ENCODE data around the gene FANCG. TPM values are rescaled to one million over a fixed set of nuclear protein-coding genes. Genes with fewer than 3 reads are reported as not detected.

FANCG gene
- total and polyA plus RNA-seq, 2 donors (not counting 1 experiment from before 2014, with no cell fraction given) = 26.5 to 40.1 TPM

GRCh38 chr9:35112257-35113020 lies 32.7 kb upstream of the FANCG start:
- H3K4me2 ChIP-seq (replicated peaks; ENCODE audit: low read depth, low read length, poor library complexity, severe bottlenecking) = peak overlapping the region; percentile 98
- peaks cover 64% of the 10 kb centered on the region for H3K4me1 Mint-ChIP-seq
- peak overlapping the region; percentile 73 for H2AFZ ChIP-seq (ENCODE audit: insufficient read depth, low read depth, low read length, poor library complexity, severe bottlenecking)
- no peaks in the 10 kb centered on the region for H3K27me3 ChIP-seq (replicated peaks in 1 of 4; ENCODE audit: control extremely low read depth in 1 of 4, control insufficient read depth in 3 of 4, insufficient read depth in 4 of 4, low read length in 3 of 4)
- no peaks in the 10 kb centered on the region for H3K9me3 ChIP-seq (ENCODE audit: control extremely low read depth in 1 of 3, control insufficient read depth in 2 of 3, insufficient read depth in 1 of 3, low read length in 2 of 3)
- H3K9me3 Mint-ChIP-seq (ENCODE audit: insufficient read depth) = no peaks in the 10 kb centered on the region
- H3K27ac Mint-ChIP-seq = peak overlapping the region; percentile 93
- peaks cover 0 to 5% of the 10 kb centered on the region in 2 experiments for H3K36me3 ChIP-seq (replicated peaks in 1 of 2; ENCODE audit: control extremely low read depth in 1 of 2, control insufficient read depth in 1 of 2, extremely low read depth in 1 of 2, insufficient read depth in 2 of 2, low read length in 1 of 2)
- no peak overlapping the region for H3K9ac ChIP-seq (ENCODE audit: low read length)
- no peaks in the 10 kb centered on the region for H3K27me3 Mint-ChIP-seq
- H3K4me3 Mint-ChIP-seq = peak overlapping the region; percentile 88
- TF ChIP-seq EZH2 (IDR thresholded peaks at IDR 0.05; ENCODE audit: borderline replicate concordance, insufficient read depth, low read depth, low read length, poor library complexity, severe bottlenecking) = no peak
- no peak for TF ChIP-seq CTCF (IDR thresholded peaks at IDR 0.05)
- H3K27ac ChIP-seq (ENCODE audit: low read length in 2 of 2) = peak overlapping the region in 1 of 2 donors; percentile 71
- ChIA-PET CTCF (interaction anchor here (0.6 to 3.0 kb wide), 5 partner anchors 15 to 583 kb away, joined by 3 to 18 read pairs (median 3); partner anchors contain the start of genes FANCG and PIGO), POLR2A (interaction anchor here (1.4 to 2.1 kb wide), 2 partner anchors 41 to 492 kb away, joined by 3 to 13 read pairs; partner anchors contain the start of gene VCP)
- ATAC-seq (ENCODE audit: low read depth) = no peak
- intact Hi-C loops (cut with micrococcal nuclease) = loop anchor here (5.0 to 10.0 kb wide), 2 partner anchors 655 to 922 kb away; partner anchors contain the start of genes DNAI1, FAM219A and RECK
- no peak overlapping the region for H3K4me3 ChIP-seq (ENCODE audit: control extremely low read depth in 1 of 5, extremely low read depth in 1 of 5, insufficient read depth in 1 of 5, low read depth in 2 of 5, low read length in 4 of 5)
- H4K20me1 ChIP-seq (ENCODE audit: control insufficient read depth, insufficient read depth, low read length, poor library complexity, severe bottlenecking) = no peaks in the 10 kb centered on the region
- DNase-seq = peak; percentile 22
- peaks cover 4% of the 10 kb centered on the region for H3K79me2 ChIP-seq (ENCODE audit: control insufficient read depth, insufficient read depth, low read length)
- peaks cover 38 to 54% of the 10 kb centered on the region in 2 donors for H3K4me1 ChIP-seq (ENCODE audit: control insufficient read depth in 2 of 2, insufficient read depth in 2 of 2, low read length in 2 of 2)
- 100% methylated on average over 2 of the region's 3 CpGs for WGBS (ENCODE audit: insufficient coverage)
